GM13977 (cell line): ENCODE data around the gene EIF3B.
"Not testable (repeated sequence)": the region's sequence is repeated elsewhere in the genome, so short reads cannot be mapped to it uniquely, and the experiment has no call there.

Experiments used
- DNase-seq: peaks from one replicate; pipeline ENCODE4 v3.0.0; 2012; ENCODE audit warnings: low spot score
- CTCF ChIP-seq: IDR thresholded peaks from 2 replicates; pipeline ENCODE4 v1.5.1; 2012; ENCODE audit warnings: mild to moderate bottlenecking, control low read depth; ENCODE audit not compliant: insufficient read depth; ENCODE audit errors: extremely low read depth, missing control alignments
- in situ Hi-C: fragments of 300-500 bp; cut with MboI; formaldehyde crosslinking; loops from one replicate; pipeline ENCODE4 v1.12.0; 2022; ENCODE audit warnings: low sequenced_read_pairs, low pct_unique_long_range_greater_than_20kb, mixed read lengths, inconsistent platforms; ENCODE audit not compliant: unreplicated experiment

The EIF3B gene

GRCh38 chr7:2326951-2327350 is 27.7 kb upstream of the EIF3B start:
- in situ Hi-C loops, result loop anchor here (25.0 kb wide), 2 partner anchors 215 to 765 kb away; partner anchors contain the start of genes PSMG3 and TMEM184A
- no peak for DNase-seq

GRCh38 chr7:2330493-2330892 is 24.1 kb upstream of the EIF3B start:
- no peak for TF ChIP-seq CTCF
- in situ Hi-C loops, result loop anchor here (25.0 kb wide), 2 partner anchors 218 to 768 kb away; partner anchors contain the start of genes PSMG3 and TMEM184A
- DNase-seq, result no peak

More at GRCh38 chr7:2326951-2327350, 27.7 kb upstream of the EIF3B start:
- no peak for TF ChIP-seq CTCF

- in situ Hi-C loops, result loop anchor here (25.0 kb wide), 2 partner anchors 219 to 769 kb away; partner anchors contain the start of genes PSMG3 and TMEM184A
- TF ChIP-seq CTCF, result no peak
Observed at GRCh38 chr7:2331707-2332106, 22.9 kb upstream of the EIF3B start.

GRCh38 chr7:2332606-2333231 is 21.9 kb upstream of the EIF3B start:
- in situ Hi-C loops, result loop anchor here (25.0 kb wide), 2 partner anchors 220 to 770 kb away; partner anchors contain the start of genes PSMG3 and TMEM184A

More at GRCh38 chr7:2331707-2332106, 22.9 kb upstream of the EIF3B start:
- no peak for DNase-seq

GRCh38 chr7:2336626-2337299 is 17.9 kb upstream of the EIF3B start:
- TF ChIP-seq CTCF, result no peak
- in situ Hi-C loops, result loop anchor here (25.0 kb wide), 2 partner anchors 224 to 774 kb away; partner anchors contain the start of genes PSMG3 and TMEM184A
- DNase-seq, result no peak

More at GRCh38 chr7:2332606-2333231, 21.9 kb upstream of the EIF3B start:
- not testable (repeated sequence) for DNase-seq

GRCh38 chr7:2347351-2348063 is 7.1 kb upstream of the EIF3B start:
- in situ Hi-C loops, result loop anchor here (10.0 to 25.0 kb wide), 3 partner anchors 113 to 785 kb away; partner anchors contain the start of genes MAD1L1, PSMG3 and TMEM184A
- not testable (repeated sequence) for DNase-seq

- no peak for DNase-seq
- TF ChIP-seq CTCF, result no peak
- in situ Hi-C loops, result no loop called here
Observed at GRCh38 chr7:2350055-2350454, 4.6 kb upstream of the EIF3B start.
